CD4-positive, alpha-beta T cell (primary cell): ENCODE data around the gene AUTS2. TPM values are rescaled to one million over a fixed set of nuclear protein-coding genes. Genes with fewer than 3 reads are reported as not detected.

Experiments
- ATAC-seq: fragments of 200-7000 bp; cut with Tn5 transposase; one replicate; pipeline ENCODE4 v1.10.0; 2022; ENCODE audit warnings: mild to moderate bottlenecking; ENCODE audit not compliant: poor library complexity
- CTCF ChIA-PET: fragments of 350-600 bp; sonication (Branson Sonifier 250); formaldehyde crosslinking; loops from one replicate; lab custom pipeline; 2021; ENCODE audit warnings: antibody characterized with exemption, inconsistent platforms; lab: Charles Lee
- POLR2A ChIA-PET: fragments of 350-600 bp; sonication (Branson Sonifier 250); formaldehyde crosslinking; loops from one replicate; lab custom pipeline; 2021; ENCODE audit warnings: antibody characterized with exemption, inconsistent platforms; lab: Charles Lee
- DNase-seq, 14 experiments: peaks; one replicate each; pipeline ENCODE4 v3.0.0-alpha.2; 2013 to 2020; ENCODE audit warnings: mixed read lengths in 2 of 14
- H3K27ac ChIP-seq, 2 donors: one replicate each; pipeline versions ENCODE4 v1.5.1 to v1.7.0; 2013; ENCODE audit warnings: low read length in 2 of 2, low read depth in 1 of 2, mild to moderate bottlenecking in 1 of 2
- H3K27me3 ChIP-seq, 2 experiments: 1 replicate in 1 of 2; 2 replicates in 1 of 2; pipeline versions ENCODE4 v1.6.1 to v1.7.0; 2013; ENCODE audit warnings: low read length in 2 of 2, control low read depth in 1 of 2, mild to moderate bottlenecking in 1 of 2, moderate library complexity in 1 of 2; ENCODE audit not compliant: insufficient read depth in 2 of 2, control insufficient read depth in 1 of 2
- H3K36me3 ChIP-seq: one replicate; pipeline ENCODE4 v1.6.1; 2013; ENCODE audit warnings: low read length, control low read depth; ENCODE audit not compliant: insufficient read depth
- H3K4me1 ChIP-seq: one replicate; pipeline ENCODE4 v1.6.1; 2013; ENCODE audit warnings: low read length, control low read depth; ENCODE audit not compliant: insufficient read depth
- H3K4me3 ChIP-seq: one replicate; pipeline ENCODE4 v1.5.1; 2013; ENCODE audit warnings: mild to moderate bottlenecking, low read length, moderate library complexity
- H3K9me3 ChIP-seq, 2 experiments: 1 replicate in 1 of 2; 2 replicates in 1 of 2; pipeline versions ENCODE4 v1.6.1 to v1.7.0; 2013; ENCODE audit warnings: low read length in 2 of 2, mild to moderate bottlenecking in 2 of 2, control low read depth in 1 of 2, moderate library complexity in 1 of 2; ENCODE audit not compliant: control insufficient read depth in 1 of 2, insufficient read depth in 1 of 2
- H3K27ac Mint-ChIP-seq: one replicate; pipeline ENCODE4 v1.8.0; 2020; ENCODE audit warnings: mixed read lengths
- H3K27me3 Mint-ChIP-seq: one replicate; pipeline ENCODE4 v1.8.0; 2021; ENCODE audit warnings: mixed read lengths
- H3K36me3 Mint-ChIP-seq: one replicate; pipeline ENCODE4 v1.8.0; 2021; ENCODE audit warnings: low read depth, mixed read lengths
- H3K4me1 Mint-ChIP-seq: one replicate; pipeline ENCODE4 v1.8.0; 2021; ENCODE audit warnings: low read depth, mixed read lengths
- H3K4me3 Mint-ChIP-seq: one replicate; pipeline ENCODE4 v1.8.0; 2020; ENCODE audit warnings: mild to moderate bottlenecking, mixed read lengths
- H3K9me3 Mint-ChIP-seq: one replicate; pipeline ENCODE4 v1.8.0; 2020; ENCODE audit warnings: mixed read lengths
- intact Hi-C, 2 experiments: fragments of 100-400 bp; cut with DNase I in 1 of 2; cut with micrococcal nuclease in 1 of 2; formaldehyde crosslinking; loops; one replicate each; pipeline versions ENCODE4 v1.15.1 to v1.9.0; 2023 to 2025; cut with DNase I, micrococcal nuclease
- total RNA-seq, 174 experiments: library from RNA in 2 of 174; stranded (reverse) in 2 of 174; gene quantifications; one replicate each; pipeline ENCODE4 v1.2.3 and lab custom pipeline; 2021 to 2026
- TF ChIP-seq, protein P1 (sequence below): fragments of 200-600 bp; IDR thresholded peaks from one replicate; pipeline ENCODE4 v1.8.0; 2022; ENCODE audit warnings: antibody characterized with exemption, mild to moderate bottlenecking

AUTS2 gene
- total RNA-seq, 2 experiments from 2014 or later = 43.6 to 47.6 TPM

DNA sequence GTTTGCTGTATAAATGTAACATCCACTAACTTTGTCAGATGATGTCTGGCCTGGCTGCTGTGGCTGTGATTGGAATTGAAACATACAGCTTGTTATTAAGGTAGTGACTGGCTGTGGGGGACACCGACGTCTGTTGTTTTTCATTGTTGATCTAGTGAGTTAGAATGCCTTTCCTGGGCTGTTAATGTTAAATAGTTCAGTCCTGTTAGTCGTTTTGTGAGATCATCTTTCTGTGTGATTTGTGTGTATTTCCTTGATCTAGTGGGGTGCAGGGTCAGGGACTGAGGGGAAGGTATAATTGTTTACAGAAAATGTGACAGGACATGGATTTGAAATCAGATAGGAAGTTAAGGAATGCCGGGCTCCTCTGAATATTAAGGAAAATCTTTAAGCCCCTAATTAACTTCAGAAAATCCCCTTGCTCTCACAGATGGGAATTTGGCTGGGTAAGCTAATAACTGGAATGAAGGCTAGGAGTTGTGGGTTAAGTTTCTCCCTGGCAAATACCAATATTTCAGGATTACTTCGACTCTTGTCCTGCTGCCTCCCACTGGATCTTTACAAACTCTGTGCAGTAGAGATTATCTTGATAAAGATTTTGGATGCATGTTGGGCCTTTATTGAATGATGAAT, 163.1 kb downstream of the AUTS2 start:
- TF ChIP-seq, protein P1, sequence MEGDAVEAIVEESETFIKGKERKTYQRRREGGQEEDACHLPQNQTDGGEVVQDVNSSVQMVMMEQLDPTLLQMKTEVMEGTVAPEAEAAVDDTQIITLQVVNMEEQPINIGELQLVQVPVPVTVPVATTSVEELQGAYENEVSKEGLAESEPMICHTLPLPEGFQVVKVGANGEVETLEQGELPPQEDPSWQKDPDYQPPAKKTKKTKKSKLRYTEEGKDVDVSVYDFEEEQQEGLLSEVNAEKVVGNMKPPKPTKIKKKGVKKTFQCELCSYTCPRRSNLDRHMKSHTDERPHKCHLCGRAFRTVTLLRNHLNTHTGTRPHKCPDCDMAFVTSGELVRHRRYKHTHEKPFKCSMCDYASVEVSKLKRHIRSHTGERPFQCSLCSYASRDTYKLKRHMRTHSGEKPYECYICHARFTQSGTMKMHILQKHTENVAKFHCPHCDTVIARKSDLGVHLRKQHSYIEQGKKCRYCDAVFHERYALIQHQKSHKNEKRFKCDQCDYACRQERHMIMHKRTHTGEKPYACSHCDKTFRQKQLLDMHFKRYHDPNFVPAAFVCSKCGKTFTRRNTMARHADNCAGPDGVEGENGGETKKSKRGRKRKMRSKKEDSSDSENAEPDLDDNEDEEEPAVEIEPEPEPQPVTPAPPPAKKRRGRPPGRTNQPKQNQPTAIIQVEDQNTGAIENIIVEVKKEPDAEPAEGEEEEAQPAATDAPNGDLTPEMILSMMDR = no peak
- Mint-ChIP-seq H3K27ac (no peak overlapping the region), H3K27me3 (no peaks in the 10 kb centered on the region), H3K4me1 (no peaks in the 10 kb centered on the region), H3K9me3 (no peaks in the 10 kb centered on the region), H3K4me3 (no peak overlapping the region), H3K36me3 (no peaks in the 10 kb centered on the region)
- Histone ChIP-seq H3K4me3 (no peak overlapping the region), H3K27ac (no peak overlapping the region), H3K4me1 (no peaks in the 10 kb centered on the region), H3K9me3 (no peaks in the 10 kb centered on the region), H3K27me3 (no peaks in the 10 kb centered on the region), H3K36me3 (no peaks in the 10 kb centered on the region)
- no peak for DNase-seq
- ChIA-PET CTCF (interaction anchor here (0.6 to 0.7 kb wide), 2 partner anchors 15 to 841 kb away, joined by 4 to 5 read pairs; no protein-coding TSS in a partner anchor), POLR2A (no interaction called here)
- no peak for ATAC-seq
- intact Hi-C loops = no loop called here

DNA sequence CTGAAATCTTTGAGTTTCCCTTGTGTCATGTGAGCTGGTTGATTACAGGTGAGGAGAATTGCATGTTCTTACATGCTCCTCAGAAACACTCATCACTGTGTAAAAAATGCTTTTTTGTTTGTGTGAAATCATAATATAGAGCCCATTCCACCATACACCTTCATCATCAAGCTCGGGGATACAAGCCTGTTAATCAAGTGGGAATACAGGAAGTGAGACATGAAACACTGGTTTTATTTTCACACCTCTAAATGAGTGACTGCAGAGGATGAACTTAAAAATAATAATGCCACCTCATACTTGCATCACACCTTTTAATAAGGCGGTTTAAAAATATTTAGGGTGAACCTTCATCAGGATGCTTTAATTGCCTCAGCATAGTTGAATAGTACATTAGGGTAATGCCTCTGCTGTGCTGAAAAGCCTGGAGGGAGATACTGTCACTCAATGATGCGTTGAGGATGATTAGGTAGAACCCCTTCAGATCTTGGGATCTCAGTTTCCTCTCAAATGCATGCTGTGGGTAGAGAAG, 164.6 kb downstream of the AUTS2 start:
- no peak for DNase-seq
- no peaks in the 10 kb centered on the region for H3K9me3 ChIP-seq
- intact Hi-C loops = no loop called here
- H3K4me1 Mint-ChIP-seq = no peaks in the 10 kb centered on the region
- H3K27ac ChIP-seq = no peak overlapping the region
- POLR2A ChIA-PET = interaction anchor here (0.6 kb wide), 1 partner anchor 232 kb away, joined by 3 read pairs; no protein-coding TSS in a partner anchor
- TF ChIP-seq, protein P1 = no peak
- H3K27me3 Mint-ChIP-seq = no peaks in the 10 kb centered on the region
- no peaks in the 10 kb centered on the region for H3K36me3 ChIP-seq
- CTCF ChIA-PET = no interaction called here
- no peak overlapping the region for H3K4me3 Mint-ChIP-seq
- H3K27me3 ChIP-seq = no peaks in the 10 kb centered on the region
- H3K4me3 ChIP-seq = no peak overlapping the region
- H3K4me1 ChIP-seq = no peaks in the 10 kb centered on the region
- H3K9me3 Mint-ChIP-seq = no peaks in the 10 kb centered on the region
- H3K36me3 Mint-ChIP-seq = no peaks in the 10 kb centered on the region
- H3K27ac Mint-ChIP-seq = no peak overlapping the region
- no peak for ATAC-seq

DNA sequence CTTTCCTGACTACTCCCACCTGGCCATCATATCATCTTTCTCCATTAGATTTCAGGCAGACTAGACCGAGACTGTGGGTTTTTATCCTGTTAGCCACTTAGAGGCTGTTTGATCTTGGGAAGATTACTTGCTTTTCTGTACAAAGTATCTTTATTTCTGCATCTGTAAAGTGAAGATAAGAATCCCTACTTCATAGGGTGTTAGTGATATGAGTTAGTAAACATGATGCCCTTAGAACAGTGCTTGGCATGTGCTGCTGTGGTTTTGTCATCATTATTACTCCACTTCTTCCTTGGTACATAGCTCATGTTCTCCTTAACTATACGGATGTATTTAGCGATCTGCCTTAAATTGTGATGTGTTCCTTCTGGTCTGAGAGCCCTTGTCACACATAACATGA, 165.2 kb downstream of the AUTS2 start:
- H3K4me1 ChIP-seq = no peaks in the 10 kb centered on the region
- ChIA-PET CTCF (no interaction called here), POLR2A (no interaction called here)
- H3K27me3 Mint-ChIP-seq = no peaks in the 10 kb centered on the region
- no peaks in the 10 kb centered on the region for H3K9me3 ChIP-seq
- H3K4me3 ChIP-seq = no peak overlapping the region
- DNase-seq (no peak), ATAC-seq (no peak)
- no peaks in the 10 kb centered on the region for H3K4me1 Mint-ChIP-seq
- intact Hi-C loops = no loop called here
- no peak overlapping the region for H3K27ac ChIP-seq
- H3K27me3 ChIP-seq = no peaks in the 10 kb centered on the region
- H3K36me3 Mint-ChIP-seq = no peaks in the 10 kb centered on the region
- TF ChIP-seq, protein P1 = no peak
- no peak overlapping the region for H3K27ac Mint-ChIP-seq
- no peaks in the 10 kb centered on the region for H3K36me3 ChIP-seq
- no peak overlapping the region for H3K4me3 Mint-ChIP-seq
- H3K9me3 Mint-ChIP-seq = no peaks in the 10 kb centered on the region
